Smooth muscle cell (in vitro differentiated cells): Measurements from ENCODE around the gene B3GNT8. TPM values are rescaled to one million over a fixed set of nuclear protein-coding genes. Genes with fewer than 3 reads are reported as not detected.

Source experiments
- DNase-seq: peaks from one replicate; lab custom pipeline; 2025; ENCODE audit not compliant: unreplicated experiment; lab: John Stamatoyannopoulos, UW
- H2AFZ ChIP-seq: fragments of 200-600 bp; sonication (generic); 2 replicates; pipeline ENCODE4 v1.6.0; 2016; ENCODE audit warnings: antibody characterized with exemption, low read depth, mild to moderate bottlenecking
- H3F3A ChIP-seq: fragments of 200-600 bp; sonication (generic); 2 replicates; pipeline ENCODE4 v1.6.0; 2017; ENCODE audit warnings: antibody characterized with exemption, low read depth
- H3K27ac ChIP-seq: fragments of 200-600 bp; sonication (generic); 2 replicates; pipeline ENCODE4 v1.5.1; 2016; ENCODE audit warnings: low read depth, mild to moderate bottlenecking
- H3K27me3 ChIP-seq: fragments of 200-600 bp; sonication (generic); 2 replicates; pipeline ENCODE4 v1.6.1; 2016; ENCODE audit warnings: low read depth, mild to moderate bottlenecking
- H3K36me3 ChIP-seq: fragments of 200-600 bp; sonication (generic); 2 replicates; pipeline ENCODE4 v1.5.1; 2016; ENCODE audit warnings: low read depth
- H3K4me1 ChIP-seq: fragments of 200-600 bp; sonication (generic); 2 replicates; pipeline ENCODE4 v1.5.1; 2016; ENCODE audit warnings: low read depth
- H3K4me2 ChIP-seq: fragments of 200-600 bp; sonication (generic); 2 replicates; pipeline ENCODE4 v1.6.0; 2016; ENCODE audit warnings: mild to moderate bottlenecking
- H3K4me3 ChIP-seq: fragments of 200-600 bp; sonication (generic); 2 replicates; pipeline ENCODE4 v1.5.1; 2016; ENCODE audit warnings: mild to moderate bottlenecking
- H3K79me2 ChIP-seq: fragments of 200-600 bp; sonication (generic); 2 replicates; pipeline ENCODE4 v1.6.0; 2016; ENCODE audit warnings: low read depth, mild to moderate bottlenecking
- H3K9ac ChIP-seq: fragments of 200-600 bp; sonication (generic); 2 replicates; pipeline ENCODE4 v1.6.0; 2016; ENCODE audit warnings: low read depth
- H3K9me3 ChIP-seq: fragments of 200-600 bp; sonication (generic); replicated peaks from 2 replicates; pipeline ENCODE4 v1.5.1; 2016; ENCODE audit warnings: low read depth
- H4K20me1 ChIP-seq: fragments of 200-600 bp; sonication (generic); 2 replicates; pipeline ENCODE4 v1.6.0; 2016; ENCODE audit warnings: low read depth
- CTCF ChIP-seq: fragments of 200-600 bp; sonication (generic); IDR thresholded peaks from 2 replicates; pipeline ENCODE4 v1.5.1; 2017; ENCODE audit warnings: borderline replicate concordance, mild to moderate bottlenecking, antibody characterized with exemption; ENCODE audit not compliant: insufficient read depth, poor library complexity, severe bottlenecking
- WGBS: methylation state at CpG from one replicate; pipeline ENCODE4 v1.1.7; 2016; ENCODE audit warnings: low lambda C conversion rate; 5-methylcytosine and 5-hydroxymethylcytosine counted together
- polyA plus RNA-seq: library from polyadenylated mRNA; unstranded; fragments of >200 nt; fragmentation: Nextera tagmentation; extraction: Ambion mirVana; gene quantifications from 2 replicates; pipeline ENCODE4 v1.2.1, GENCODE V29; 2016
- total RNA-seq: library from RNA; depleted of rRNA; stranded (reverse); fragments of >200 nt; gene quantifications from 2 replicates; pipeline ENCODE4 v1.2.3, GENCODE V29; 2014

The B3GNT8 gene
- total and polyA plus RNA-seq, 2 experiments from 2014 or later, result 0.85 to 1.7 TPM

- no peaks in the 10 kb centered on the region for H3K36me3 ChIP-seq
- no peak overlapping the region for H3K4me3 ChIP-seq
- H3K4me2 ChIP-seq, result no peak overlapping the region
- WGBS, result 92% methylated on average over 21 of the region's 21 CpGs
- no peak for TF ChIP-seq CTCF
- H3F3A ChIP-seq, result no peaks in the 10 kb centered on the region
- peaks cover 6% of the 10 kb centered on the region for H3K4me1 ChIP-seq
- H3K79me2 ChIP-seq, result no peaks in the 10 kb centered on the region
- no peak overlapping the region for H3K9ac ChIP-seq
- no peak for DNase-seq
- no peaks in the 10 kb centered on the region for H3K9me3 ChIP-seq
- no peaks in the 10 kb centered on the region for H3K27me3 ChIP-seq
- no peak overlapping the region for H3K27ac ChIP-seq
- no peaks in the 10 kb centered on the region for H4K20me1 ChIP-seq
- H2AFZ ChIP-seq, result no peak overlapping the region
Measured at GRCh38 chr19:41424335-41425173, 2.6 kb downstream of the B3GNT8 start.

- TF ChIP-seq CTCF, result no peak
- Histone ChIP-seq H4K20me1 (no peaks in the 10 kb centered on the region), H3K4me1 (peaks cover 6% of the 10 kb centered on the region), H3K36me3 (no peaks in the 10 kb centered on the region), H3K79me2 (no peaks in the 10 kb centered on the region), H3K27me3 (no peaks in the 10 kb centered on the region), H3K9ac (no peak overlapping the region), H2AFZ (no peak overlapping the region), H3K27ac (no peak overlapping the region), H3K4me3 (no peak overlapping the region), H3K9me3 (no peaks in the 10 kb centered on the region), H3K4me2 (no peak overlapping the region), H3F3A (no peaks in the 10 kb centered on the region)
- WGBS, result 98% methylated on average over 12 of the region's 12 CpGs
- no peak for DNase-seq
Measured at GRCh38 chr19:41422955-41423354, 4.2 kb downstream of the B3GNT8 start.

GRCh38 chr19:41422456-41422855 lies 4.7 kb downstream of the B3GNT8 start:
- Histone ChIP-seq H3K27me3 (no peaks in the 10 kb centered on the region), H3K4me2 (no peak overlapping the region), H3F3A (no peaks in the 10 kb centered on the region), H3K36me3 (no peaks in the 10 kb centered on the region), H3K79me2 (no peaks in the 10 kb centered on the region), H3K9ac (no peak overlapping the region), H4K20me1 (no peaks in the 10 kb centered on the region), H3K4me3 (no peak overlapping the region), H3K9me3 (no peaks in the 10 kb centered on the region), H2AFZ (no peak overlapping the region), H3K27ac (no peak overlapping the region), H3K4me1 (peaks cover 6% of the 10 kb centered on the region)
- no peak for DNase-seq
- TF ChIP-seq CTCF, result no peak
- WGBS, result 94% methylated on average over 18 of the region's 18 CpGs

- Histone ChIP-seq H3K4me3 (no peak overlapping the region), H3F3A (no peaks in the 10 kb centered on the region), H3K27me3 (no peaks in the 10 kb centered on the region), H2AFZ (no peak overlapping the region), H3K79me2 (no peaks in the 10 kb centered on the region), H3K27ac (no peak overlapping the region), H3K9me3 (no peaks in the 10 kb centered on the region), H3K9ac (no peak overlapping the region), H4K20me1 (no peaks in the 10 kb centered on the region), H3K36me3 (no peaks in the 10 kb centered on the region), H3K4me1 (peaks cover 5% of the 10 kb centered on the region), H3K4me2 (no peak overlapping the region)
- DNase-seq, result no peak
- TF ChIP-seq CTCF, result no peak
- WGBS, result 96% methylated on average over 12 of the region's 20 CpGs
Measured at GRCh38 chr19:41421973-41422372, 5.2 kb downstream of the B3GNT8 start.
